Measurements from ENCODE around the gene CFAP299. TPM values are rescaled to one million over a fixed set of nuclear protein-coding genes. Genes with fewer than 3 reads are reported as not detected.

CFAP299 gene
- total and polyA plus RNA-seq, 7 donors, result 1.4 TPM; not detected in 6

DNA sequence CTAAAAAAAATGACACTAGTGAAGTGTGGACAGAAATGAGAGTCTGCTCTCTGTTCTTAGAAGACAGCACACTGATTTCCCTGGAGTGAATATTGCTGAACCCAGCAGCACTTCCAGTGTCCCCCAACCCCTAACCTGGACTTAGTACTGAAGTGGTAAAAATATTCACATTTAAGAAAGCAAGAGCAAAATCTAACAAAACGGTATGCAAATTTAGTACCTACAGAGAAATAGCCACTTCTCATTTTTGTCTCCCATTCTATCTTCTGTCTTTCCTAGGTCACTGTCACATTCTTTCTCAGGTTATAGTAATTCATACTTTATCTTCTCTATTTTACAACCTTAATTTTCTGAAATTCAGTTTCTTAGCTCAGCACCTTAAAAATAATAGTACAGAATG lies 274.7 kb downstream of the CFAP299 start:
- Histone ChIP-seq H3K4me1 (peaks cover 0 to 31% (median 12%) of the 10 kb centered on the region in 4 donors), H3K27ac (no peak overlapping the region), H3K4me3 (no peak overlapping the region), H3K36me3 (no peaks in the 10 kb centered on the region), H3K27me3 (no peaks in the 10 kb centered on the region), H3K9me3 (no peaks in the 10 kb centered on the region)
- WGBS, 2 donors, result 80 to 83% methylated on average over 1 of the region's 1 CpG
- intact Hi-C loops (cut with DNase I), result loop anchor here (10.0 kb wide), 2 partner anchors 245 to 385 kb away; no protein-coding TSS in a partner anchor
- no peak for DNase-seq
- TF ChIP-seq EP300 (IDR thresholded peaks at IDR 0.05) (no peak), POLR2A (IDR thresholded peaks at IDR 0.05) (no peak)
- TF ChIP-seq, protein P1, sequence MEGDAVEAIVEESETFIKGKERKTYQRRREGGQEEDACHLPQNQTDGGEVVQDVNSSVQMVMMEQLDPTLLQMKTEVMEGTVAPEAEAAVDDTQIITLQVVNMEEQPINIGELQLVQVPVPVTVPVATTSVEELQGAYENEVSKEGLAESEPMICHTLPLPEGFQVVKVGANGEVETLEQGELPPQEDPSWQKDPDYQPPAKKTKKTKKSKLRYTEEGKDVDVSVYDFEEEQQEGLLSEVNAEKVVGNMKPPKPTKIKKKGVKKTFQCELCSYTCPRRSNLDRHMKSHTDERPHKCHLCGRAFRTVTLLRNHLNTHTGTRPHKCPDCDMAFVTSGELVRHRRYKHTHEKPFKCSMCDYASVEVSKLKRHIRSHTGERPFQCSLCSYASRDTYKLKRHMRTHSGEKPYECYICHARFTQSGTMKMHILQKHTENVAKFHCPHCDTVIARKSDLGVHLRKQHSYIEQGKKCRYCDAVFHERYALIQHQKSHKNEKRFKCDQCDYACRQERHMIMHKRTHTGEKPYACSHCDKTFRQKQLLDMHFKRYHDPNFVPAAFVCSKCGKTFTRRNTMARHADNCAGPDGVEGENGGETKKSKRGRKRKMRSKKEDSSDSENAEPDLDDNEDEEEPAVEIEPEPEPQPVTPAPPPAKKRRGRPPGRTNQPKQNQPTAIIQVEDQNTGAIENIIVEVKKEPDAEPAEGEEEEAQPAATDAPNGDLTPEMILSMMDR (IDR thresholded peaks at IDR 0.05), result no peak

DNA sequence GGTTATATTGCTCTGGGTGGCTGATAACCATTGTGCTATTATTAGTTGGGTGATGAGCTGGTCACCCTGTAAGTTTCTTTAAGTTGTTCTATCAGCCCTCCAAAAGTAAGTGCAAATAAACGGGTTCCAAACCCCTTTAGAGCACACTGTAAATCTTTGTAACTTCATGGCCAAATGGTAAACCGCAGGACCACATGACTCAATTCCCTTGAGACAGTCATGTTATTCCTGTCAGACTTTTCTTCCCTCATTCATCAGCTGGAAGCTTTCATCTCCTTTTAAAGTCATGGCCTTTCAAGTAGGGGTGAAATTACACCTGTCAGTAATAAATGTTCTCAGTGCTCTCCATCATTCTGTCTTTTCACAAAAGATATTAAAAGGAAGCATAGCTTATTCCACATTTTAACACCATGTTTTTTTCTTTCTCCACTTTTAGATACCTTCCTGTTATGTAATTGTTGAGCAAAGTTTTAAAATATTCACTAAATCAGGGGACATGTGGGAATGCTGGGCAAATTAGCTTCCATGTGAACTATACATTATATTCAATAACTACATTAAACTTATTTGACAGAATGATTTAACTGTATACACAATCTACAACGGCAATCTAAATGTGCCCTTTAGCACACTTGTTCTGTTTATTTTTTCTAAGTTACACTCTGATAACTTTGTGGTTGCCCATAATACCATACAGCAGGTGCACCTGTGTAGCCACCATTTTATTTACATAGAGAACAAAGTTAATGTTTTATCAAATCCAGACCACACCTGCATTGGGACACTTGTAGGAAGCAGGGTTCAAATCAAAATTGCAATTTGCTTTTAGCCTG lies 275.5 kb downstream of the CFAP299 start:
- H3K9me3 ChIP-seq, result no peaks in the 10 kb centered on the region
- no peak overlapping the region for H3K27ac ChIP-seq
- H3K36me3 ChIP-seq, result no peaks in the 10 kb centered on the region
- H3K4me1 ChIP-seq, result peaks cover 0 to 28% (median 8%) of the 10 kb centered on the region in 4 donors
- no peak for DNase-seq
- H3K4me3 ChIP-seq, result no peak overlapping the region
- WGBS, 2 donors, result 4 to 18% methylated on average over 3 of the region's 3 CpGs
- TF ChIP-seq, protein P1 (IDR thresholded peaks at IDR 0.05), result no peak
- TF ChIP-seq POLR2A (IDR thresholded peaks at IDR 0.05) (no peak), EP300 (IDR thresholded peaks at IDR 0.05) (no peak), POLR2AphosphoS5 (IDR thresholded peaks at IDR 0.05) (no peak)
- H3K27me3 ChIP-seq, result no peaks in the 10 kb centered on the region
- intact Hi-C loops (cut with DNase I), result loop anchor here (10.0 kb wide), 2 partner anchors 246 to 384 kb away; no protein-coding TSS in a partner anchor

DNA sequence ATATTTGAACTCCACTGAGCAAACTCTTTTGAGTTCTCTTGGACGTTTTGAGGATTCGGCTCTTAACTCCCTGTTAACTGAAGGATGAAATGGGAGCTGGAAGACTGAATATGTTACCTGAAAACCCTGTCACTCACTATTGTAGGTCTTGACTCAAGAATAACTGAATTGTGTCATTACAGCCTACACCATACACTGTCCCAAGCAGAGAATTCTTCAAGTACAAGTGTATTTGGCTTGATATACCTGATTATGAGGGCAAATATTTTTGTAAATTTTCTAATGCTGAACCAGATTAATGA lies 276.1 kb downstream of the CFAP299 start:
- no peaks in the 10 kb centered on the region for H3K9me3 ChIP-seq
- H3K36me3 ChIP-seq, result no peaks in the 10 kb centered on the region
- peaks cover 0 to 28% (median 8%) of the 10 kb centered on the region in 4 donors for H3K4me1 ChIP-seq
- H3K27me3 ChIP-seq, result no peaks in the 10 kb centered on the region
- TF ChIP-seq, protein P1 (IDR thresholded peaks at IDR 0.05), result no peak
- TF ChIP-seq EP300 (IDR thresholded peaks at IDR 0.05) (no peak), POLR2AphosphoS5 (IDR thresholded peaks at IDR 0.05) (no peak), POLR2A (IDR thresholded peaks at IDR 0.05) (no peak)
- no peak overlapping the region for H3K4me3 ChIP-seq
- intact Hi-C loops (cut with DNase I), result loop anchor here (10.0 kb wide), 2 partner anchors 247 to 383 kb away; no protein-coding TSS in a partner anchor
- no peak for DNase-seq
- H3K27ac ChIP-seq, result no peak overlapping the region
- 12 to 59% methylated on average over 2 of the region's 2 CpGs for WGBS, 2 donors

DNA sequence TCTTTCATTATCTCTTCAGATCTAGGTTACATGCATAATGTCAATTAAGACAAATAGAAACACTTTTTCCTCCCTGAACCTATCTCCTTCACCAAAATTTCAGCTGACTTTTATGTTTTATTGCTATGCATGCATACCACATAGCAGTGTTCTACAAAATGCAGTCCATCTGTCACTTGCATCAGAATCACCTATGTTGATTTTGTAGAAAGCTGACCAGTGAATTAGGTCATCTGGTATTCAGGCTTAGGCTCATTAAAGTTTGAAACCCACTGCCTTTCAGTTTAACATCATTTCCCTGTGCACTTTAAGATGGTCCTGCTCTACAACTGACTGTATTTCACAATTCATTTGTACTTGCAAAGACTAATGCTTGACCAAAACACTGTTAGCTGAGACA lies 277.9 kb downstream of the CFAP299 start:
- intact Hi-C loops (cut with DNase I), result loop anchor here (10.0 kb wide), 2 partner anchors 249 to 381 kb away; no protein-coding TSS in a partner anchor
- no peak for DNase-seq
- TF ChIP-seq POLR2AphosphoS5 (IDR thresholded peaks at IDR 0.05), result no peak
- no peak for TF ChIP-seq POLR2A (IDR thresholded peaks at IDR 0.05)
- TF ChIP-seq, protein P1 (IDR thresholded peaks at IDR 0.05), result no peak
- no peak for TF ChIP-seq EP300 (IDR thresholded peaks at IDR 0.05)
- H3K27ac ChIP-seq, result no peak overlapping the region
- H3K4me1 ChIP-seq, result peaks cover 0 to 17% (median 4%) of the 10 kb centered on the region in 4 donors
- H3K4me3 ChIP-seq, result no peak overlapping the region
- H3K9me3 ChIP-seq, result no peaks in the 10 kb centered on the region
- H3K27me3 ChIP-seq, result no peaks in the 10 kb centered on the region
- no peaks in the 10 kb centered on the region for H3K36me3 ChIP-seq
